Mucosa of descending colon (tissue), 3 donors: ENCODE data around the gene MRPL28. TPM values are rescaled to one million over a fixed set of nuclear protein-coding genes. Genes with fewer than 3 reads are reported as not detected.

Experiments
- ATAC-seq: fragments of 200-7000 bp; cut with Tn5 transposase; one replicate; pipeline ENCODE4 v1.9.1; 2020; ENCODE audit warnings: mild to moderate bottlenecking, moderate library complexity
- DNase-seq, 3 donors: peaks; one replicate each; pipeline ENCODE4 v3.0.0-alpha.2; 2020
- H3K36me3 ChIP-seq: fragments of 200-600 bp; one replicate; pipeline ENCODE4 v1.8.0; 2021; ENCODE audit warnings: low read depth, mild to moderate bottlenecking
- H3K4me1 ChIP-seq: fragments of 200-600 bp; one replicate; pipeline ENCODE4 v1.8.0; 2021; ENCODE audit warnings: low read depth, mild to moderate bottlenecking
- H3K4me3 ChIP-seq: fragments of 200-600 bp; one replicate; pipeline ENCODE4 v1.8.0; 2021; ENCODE audit warnings: mild to moderate bottlenecking
- H3K9me3 ChIP-seq: fragments of 200-600 bp; one replicate; pipeline ENCODE4 v1.8.0; 2021; ENCODE audit warnings: mild to moderate bottlenecking
- CTCF ChIP-seq: fragments of 200-600 bp; IDR thresholded peaks from one replicate; pipeline ENCODE4 v1.8.0; 2022; ENCODE audit warnings: antibody characterized with exemption, mild to moderate bottlenecking
- intact Hi-C, 2 donors: fragments of 100-400 bp; cut with DNase I in 1 of 2; cut with micrococcal nuclease in 1 of 2; formaldehyde crosslinking; loops; one replicate each; pipeline versions ENCODE4 v1.11.0 to v1.11.1; 2022; cut with DNase I, micrococcal nuclease
- total RNA-seq, 3 donors: library from RNA; stranded (reverse); fragmentation: NEBNext Ultra II Directional in 2 of 3; extraction: Animal tissue kit (Norgen Biotek cat#: 25700) in 2 of 3; gene quantifications; one replicate each; pipeline versions ENCODE4 v1.2.1 to v1.2.4, GENCODE V29; 2021 to 2023
- donor health status: DM: no; HTN: no; CAD: no; lungs with moderate emphysema.
- donor health status: DM: no; HTN: no; CAD: no.
- donor health status: DM: no; HTN: yes; CAD: no.

Gene MRPL28
- total RNA-seq, 3 donors from 2014 or later = 39.7 to 53.8 (median 49.1) TPM

- intact Hi-C loops = no loop called here
- DNase-seq = peak; percentile 78 to 84 (median 80)
- peak; percentile 60 for ATAC-seq
- TF ChIP-seq CTCF = no peak
- Histone ChIP-seq H3K9me3 (no peaks in the 10 kb centered on the region), H3K36me3 (no peaks in the 10 kb centered on the region), H3K4me3 (no peak overlapping the region), H3K4me1 (peaks cover 18% of the 10 kb centered on the region)
Observed at GRCh38 chr16:383326-384051, 13.2 kb upstream of the MRPL28 start.

GRCh38 chr16:381789-382717 is 11.7 kb upstream of the MRPL28 start, which contains the start of gene PGAP6:
PGAP6 (minus strand) TSS chr16:381978; CDS start chr16:381821, 157 bp downstream.
- peak; percentile 71 for ATAC-seq
- no peaks in the 10 kb centered on the region for H3K36me3 ChIP-seq
- peaks cover 18% of the 10 kb centered on the region for H3K4me1 ChIP-seq
- peak; percentile 74 to 83 (median 80) for DNase-seq
- intact Hi-C loops = no loop called here
- TF ChIP-seq CTCF = no peak
- H3K9me3 ChIP-seq = no peaks in the 10 kb centered on the region
- H3K4me3 ChIP-seq = peak within 1 kb of the TSS; percentile 85

- no peak for TF ChIP-seq CTCF
- Histone ChIP-seq H3K4me3 (peak overlapping the region; percentile 85), H3K4me1 (peaks cover 18% of the 10 kb centered on the region), H3K36me3 (no peaks in the 10 kb centered on the region), H3K9me3 (no peaks in the 10 kb centered on the region)
- peak; percentile 30 for ATAC-seq
- peak in 2 of 3 donors; percentile 72 for DNase-seq
- intact Hi-C loops = no loop called here
Observed at GRCh38 chr16:381012-381788, 10.9 kb upstream of the MRPL28 start.

GRCh38 chr16:380762-381011 is 10.3 kb upstream of the MRPL28 start:
- Histone ChIP-seq H3K4me3 (peak overlapping the region; percentile 85), H3K9me3 (no peaks in the 10 kb centered on the region), H3K4me1 (peaks cover 18% of the 10 kb centered on the region), H3K36me3 (no peaks in the 10 kb centered on the region)
- ATAC-seq = peak; percentile 9
- no peak for TF ChIP-seq CTCF
- DNase-seq = no peak
- intact Hi-C loops = no loop called here

- intact Hi-C loops = no loop called here
- H3K4me1 ChIP-seq = peaks cover 18% of the 10 kb centered on the region
- H3K4me3 ChIP-seq = no peak overlapping the region
- DNase-seq (peak in 1 of 3 donors; percentile 28), ATAC-seq (no peak)
- TF ChIP-seq CTCF = no peak
- no peaks in the 10 kb centered on the region for H3K9me3 ChIP-seq
- no peaks in the 10 kb centered on the region for H3K36me3 ChIP-seq
Observed at GRCh38 chr16:379961-380761, 9.8 kb upstream of the MRPL28 start.
